AG10803 (cell line): ENCODE results near the gene TRIM44.

Experiments used
- DNase-seq: peaks from one replicate; pipeline ENCODE4 v3.0.0; 2010; ENCODE audit warnings: low read depth
- H3K4me3 ChIP-seq: 2 replicates; pipeline ENCODE4 v1.5.1; 2011; ENCODE audit warnings: mild to moderate bottlenecking, low read length, control low read depth
- CTCF ChIP-seq: conservative IDR thresholded peaks from 2 replicates; pipeline ENCODE4 v1.5.1; 2011; ENCODE audit warnings: mild to moderate bottlenecking, low read length, control low read depth, inconsistent platforms

The TRIM44 gene

GRCh38 chr11:35618497-35619115 lies 44.0 kb upstream of the TRIM44 start:
- H3K4me3 ChIP-seq, result peak overlapping the region; percentile 68
- DNase-seq, result peak; percentile 49
- TF ChIP-seq CTCF, result no peak

- peak overlapping the region; percentile 68 for H3K4me3 ChIP-seq
- no peak for TF ChIP-seq CTCF
- peak; percentile 48 for DNase-seq
Measured at GRCh38 chr11:35619116-35619854, 43.3 kb upstream of the TRIM44 start.

- peak overlapping the region; percentile 68 for H3K4me3 ChIP-seq
- 0 out of 2 replicates have a peak, but pooled peaks have one; percentile 12 for TF ChIP-seq CTCF
- DNase-seq, result no peak
Measured at GRCh38 chr11:35619855-35620640, 42.5 kb upstream of the TRIM44 start.

- DNase-seq, result no peak
- no peak overlapping the region for H3K4me3 ChIP-seq
- TF ChIP-seq CTCF, result no peak
Measured at GRCh38 chr11:35620795-35621194, 41.8 kb upstream of the TRIM44 start.

- no peak overlapping the region for H3K4me3 ChIP-seq
- no peak for DNase-seq
- no peak for TF ChIP-seq CTCF
Measured at GRCh38 chr11:35621620-35622019, 41.0 kb upstream of the TRIM44 start.

- H3K4me3 ChIP-seq, result no peak overlapping the region
- peak; percentile 91 for DNase-seq
- TF ChIP-seq CTCF, result no peak
Measured at GRCh38 chr11:35622070-35622469, 40.5 kb upstream of the TRIM44 start.
